Stimulated activated effector memory CD8-positive, alpha-beta T cell treated with anti-CD3 and anti-CD28 coated beads, Interleukin-12 subunit alpha, Interleukin-12 subunit beta, amount 100 ng/mL, for 72 hours (primary cell): Measurements from ENCODE around the gene RAP1GAP2.

Experiments used
- ATAC-seq: fragments of 150-1000 bp; cut with Tn5 transposase; 2 replicates; pipeline ENCODE4 v1.10.0; 2021
- DNase-seq, 2 donors: peaks; one replicate each; pipeline ENCODE4 v3.0.0; 2021 to 2022; ENCODE audit warnings: low spot score in 2 of 2
- H3K27ac Mint-ChIP-seq: one replicate; pipeline ENCODE4 v1.8.0; 2022; ENCODE audit warnings: mild to moderate bottlenecking, mixed read lengths
- H3K36me3 Mint-ChIP-seq: one replicate; pipeline ENCODE4 v1.8.0; 2022; ENCODE audit warnings: mild to moderate bottlenecking, mixed read lengths
- H3K4me1 Mint-ChIP-seq: one replicate; pipeline ENCODE4 v1.8.0; 2022; ENCODE audit warnings: mixed read lengths
- H3K4me3 Mint-ChIP-seq: one replicate; pipeline ENCODE4 v1.8.0; 2022; ENCODE audit warnings: mild to moderate bottlenecking, mixed read lengths
- H3K9me3 Mint-ChIP-seq: one replicate; pipeline ENCODE4 v1.8.0; 2022; ENCODE audit warnings: mixed read lengths

The RAP1GAP2 gene

DNA sequence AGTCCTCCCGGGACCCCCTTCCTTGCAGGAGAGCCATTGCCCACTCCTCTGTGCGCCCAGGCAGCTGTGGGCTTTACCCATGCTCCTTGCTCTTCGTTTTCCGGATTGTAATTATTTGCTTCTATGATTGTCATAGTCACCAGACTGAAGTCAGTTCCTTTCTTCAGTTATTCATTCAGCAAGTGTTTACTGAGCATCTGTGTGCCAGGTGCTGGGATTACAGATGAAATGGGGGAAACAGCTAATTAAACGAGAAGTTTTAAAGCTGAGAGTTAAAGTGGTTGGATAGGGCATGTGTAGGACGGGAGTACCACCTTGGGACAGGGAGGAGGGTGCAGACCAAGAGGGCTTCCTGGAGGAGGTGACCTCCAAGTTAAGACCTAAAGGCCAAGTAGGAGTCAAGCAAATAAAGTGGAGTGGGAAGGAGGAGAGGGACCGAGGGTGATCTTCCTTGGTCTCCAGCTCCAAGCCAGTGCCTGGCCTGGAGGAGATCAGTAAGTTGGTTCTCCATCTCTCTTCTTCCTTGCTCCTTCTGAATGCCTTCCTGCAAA is 140.6 kb downstream of the RAP1GAP2 start:
- peak overlapping the region; percentile 69 for H3K27ac Mint-ChIP-seq
- H3K36me3 Mint-ChIP-seq: peaks cover 6% of the 10 kb centered on the region
- ATAC-seq (no peak), DNase-seq (no peak)
- H3K9me3 Mint-ChIP-seq: no peaks in the 10 kb centered on the region
- H3K4me1 Mint-ChIP-seq: peaks cover 30% of the 10 kb centered on the region
- no peak overlapping the region for H3K4me3 Mint-ChIP-seq

DNA sequence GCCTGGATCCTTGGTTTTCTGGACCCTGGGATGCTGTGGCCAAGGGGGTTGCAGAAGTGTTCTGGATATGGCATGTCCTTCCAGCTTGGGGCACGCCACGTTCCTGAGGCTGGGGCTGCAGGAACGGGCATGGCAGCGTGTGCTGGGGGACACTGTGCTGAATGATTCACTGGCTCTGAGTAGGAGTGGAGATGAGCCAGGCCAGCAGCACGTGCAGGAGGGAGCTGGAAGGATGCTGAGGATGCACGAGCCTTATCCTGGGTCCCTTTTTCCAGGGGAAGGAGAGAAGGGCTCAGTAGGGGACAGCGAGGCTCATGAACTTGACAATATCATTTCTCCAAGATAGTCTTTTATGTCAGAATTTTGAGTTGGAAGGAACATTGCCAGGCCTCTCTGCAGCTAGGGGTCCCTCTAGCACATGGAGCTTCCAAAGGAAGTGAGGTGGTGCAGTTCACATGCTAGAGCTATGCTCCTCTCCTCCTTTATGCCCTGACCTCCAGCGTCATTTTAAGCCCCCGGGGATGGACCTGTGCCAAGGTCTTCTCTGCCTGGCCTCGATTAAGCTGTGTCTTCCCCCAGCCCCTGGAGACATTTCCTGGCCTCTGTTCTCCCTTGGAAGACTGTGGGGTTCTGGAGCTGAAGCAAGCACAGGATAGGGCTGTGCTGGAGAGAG is 141.2 kb downstream of the RAP1GAP2 start:
- no peaks in the 10 kb centered on the region for H3K9me3 Mint-ChIP-seq
- peaks cover 6% of the 10 kb centered on the region for H3K36me3 Mint-ChIP-seq
- H3K4me3 Mint-ChIP-seq: no peak overlapping the region
- H3K4me1 Mint-ChIP-seq: peaks cover 26% of the 10 kb centered on the region
- ATAC-seq: no peak
- no peak for DNase-seq
- peak overlapping the region; percentile 69 for H3K27ac Mint-ChIP-seq

- H3K4me3 Mint-ChIP-seq: no peak overlapping the region
- H3K4me1 Mint-ChIP-seq: peaks cover 33% of the 10 kb centered on the region
- ATAC-seq: no peak
- peaks cover 6% of the 10 kb centered on the region for H3K36me3 Mint-ChIP-seq
- no peaks in the 10 kb centered on the region for H3K9me3 Mint-ChIP-seq
- H3K27ac Mint-ChIP-seq: peak overlapping the region; percentile 37
- DNase-seq: no peak
Observed at GRCh38 chr17:2939714-2940351, 143.6 kb downstream of the RAP1GAP2 start.

- no peak overlapping the region for H3K27ac Mint-ChIP-seq
- DNase-seq: no peak
- H3K36me3 Mint-ChIP-seq: peaks cover 6% of the 10 kb centered on the region
Observed at GRCh38 chr17:2940352-2940751, 144.1 kb downstream of the RAP1GAP2 start.

DNA sequence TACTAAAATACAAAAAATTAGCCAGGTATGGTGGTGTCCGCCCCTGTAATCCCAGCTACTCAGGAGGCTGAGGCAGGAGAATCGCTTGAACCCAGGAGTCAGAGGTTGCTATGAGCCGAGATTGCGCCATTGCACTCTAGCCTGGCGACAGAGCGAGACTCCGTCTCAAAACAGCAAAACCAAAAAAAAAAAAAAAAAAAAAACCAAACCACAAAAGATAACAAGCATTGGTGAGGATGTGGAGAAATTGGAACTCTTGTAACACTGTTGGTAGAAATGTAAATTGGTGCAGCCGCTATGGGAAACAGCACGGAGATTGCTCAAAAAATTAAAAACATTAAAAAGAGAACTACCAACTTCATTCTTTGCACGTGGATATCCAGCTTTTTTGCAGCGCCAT is 147.7 kb downstream of the RAP1GAP2 start:
- H3K9me3 Mint-ChIP-seq: no peaks in the 10 kb centered on the region
- ATAC-seq: no peak
- peaks cover 42% of the 10 kb centered on the region for H3K4me1 Mint-ChIP-seq
- DNase-seq: no peak
- H3K36me3 Mint-ChIP-seq: peaks cover 6% of the 10 kb centered on the region
- H3K27ac Mint-ChIP-seq: no peak overlapping the region
- H3K4me3 Mint-ChIP-seq: no peak overlapping the region

More at GRCh38 chr17:2940352-2940751, 144.1 kb downstream of the RAP1GAP2 start:
- Mint-ChIP-seq H3K4me1 (peaks cover 37% of the 10 kb centered on the region), H3K9me3 (no peaks in the 10 kb centered on the region), H3K4me3 (no peak overlapping the region)
- ATAC-seq: no peak

- ATAC-seq: no peak
- H3K4me3 Mint-ChIP-seq: no peak overlapping the region
- no peak for DNase-seq
- H3K4me1 Mint-ChIP-seq: peaks cover 49% of the 10 kb centered on the region
- no peak overlapping the region for H3K27ac Mint-ChIP-seq
- H3K9me3 Mint-ChIP-seq: no peaks in the 10 kb centered on the region
- H3K36me3 Mint-ChIP-seq: peaks cover 6% of the 10 kb centered on the region
Observed at GRCh38 chr17:2945299-2945698, 149.1 kb downstream of the RAP1GAP2 start.

GRCh38 chr17:2946144-2946543 is 149.9 kb downstream of the RAP1GAP2 start:
- H3K36me3 Mint-ChIP-seq: peaks cover 5% of the 10 kb centered on the region
- no peak overlapping the region for H3K4me3 Mint-ChIP-seq
- no peaks in the 10 kb centered on the region for H3K9me3 Mint-ChIP-seq
- peaks cover 46% of the 10 kb centered on the region for H3K4me1 Mint-ChIP-seq
- H3K27ac Mint-ChIP-seq: no peak overlapping the region
- ATAC-seq: no peak
- DNase-seq: no peak

DNA sequence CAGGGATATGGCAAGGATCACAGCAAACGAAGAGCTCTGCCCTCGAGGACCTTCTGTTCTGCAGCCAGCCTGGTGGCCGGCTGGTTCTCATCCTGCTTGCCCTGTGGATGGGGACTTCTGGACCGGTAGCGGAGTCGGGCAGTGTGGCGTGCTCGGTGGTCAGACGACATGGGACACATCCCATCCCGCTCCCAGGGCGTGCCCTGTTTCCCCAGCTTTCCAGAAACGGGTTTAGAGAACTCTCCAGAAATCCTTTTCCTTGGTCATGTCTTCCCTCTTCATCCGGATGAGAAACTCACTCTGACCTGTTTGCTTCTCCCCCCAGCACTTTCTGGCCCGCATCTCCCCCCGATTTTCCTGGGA is 151.3 kb downstream of the RAP1GAP2 start:
- no peak for ATAC-seq
- Mint-ChIP-seq H3K9me3 (no peaks in the 10 kb centered on the region), H3K27ac (no peak overlapping the region), H3K4me1 (peaks cover 49% of the 10 kb centered on the region), H3K36me3 (no peaks in the 10 kb centered on the region), H3K4me3 (no peak overlapping the region)
- DNase-seq: no peak

- peaks cover 49% of the 10 kb centered on the region for H3K4me1 Mint-ChIP-seq
- no peak overlapping the region for H3K4me3 Mint-ChIP-seq
- no peaks in the 10 kb centered on the region for H3K9me3 Mint-ChIP-seq
- H3K36me3 Mint-ChIP-seq: no peaks in the 10 kb centered on the region
- H3K27ac Mint-ChIP-seq: peak overlapping the region; percentile 68
- ATAC-seq (no peak), DNase-seq (no peak)
Observed at GRCh38 chr17:2947996-2948550, 151.8 kb downstream of the RAP1GAP2 start.

DNA sequence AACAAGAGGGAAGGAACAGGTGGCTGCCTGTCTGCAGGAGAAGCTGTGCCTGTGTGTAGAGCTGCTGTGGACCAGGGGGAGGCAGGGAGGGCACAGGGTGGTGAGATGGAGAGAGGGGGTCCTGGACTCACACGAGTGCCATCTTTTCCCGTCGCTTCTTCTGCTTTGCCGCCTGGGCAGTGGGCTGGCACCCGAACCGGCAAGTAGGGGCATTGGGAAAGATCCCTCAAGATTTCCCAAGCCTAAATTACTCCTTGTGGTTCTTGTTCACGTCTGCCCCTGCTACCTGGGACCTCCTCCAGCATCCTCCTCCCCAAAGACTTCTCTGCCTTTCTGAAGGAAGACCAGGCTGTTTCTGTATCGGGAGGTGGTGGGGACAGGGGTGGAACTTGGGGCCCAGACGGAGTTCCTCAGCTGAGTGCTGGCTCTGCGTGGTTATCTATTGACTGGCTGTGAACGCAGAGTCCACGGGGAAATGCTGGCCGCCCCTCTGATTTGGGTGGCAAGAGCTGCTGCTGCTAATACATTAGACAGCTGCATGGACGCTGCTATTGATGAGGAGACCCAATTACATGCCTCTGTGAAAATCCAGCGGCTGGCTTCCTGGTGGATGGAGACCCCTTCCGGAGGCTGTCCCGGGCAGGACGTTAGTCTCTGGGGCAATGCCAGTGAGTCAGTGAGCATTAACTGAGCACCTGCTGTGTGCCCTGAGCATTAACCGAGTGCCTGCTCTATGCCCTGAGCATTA is 152.7 kb downstream of the RAP1GAP2 start:
- no peak for DNase-seq
- ATAC-seq: no peak
- peak overlapping the region; percentile 68 for H3K27ac Mint-ChIP-seq
- H3K9me3 Mint-ChIP-seq: no peaks in the 10 kb centered on the region
- H3K4me1 Mint-ChIP-seq: peaks cover 43% of the 10 kb centered on the region
- H3K4me3 Mint-ChIP-seq: no peak overlapping the region
- no peaks in the 10 kb centered on the region for H3K36me3 Mint-ChIP-seq

- Mint-ChIP-seq H3K36me3 (no peaks in the 10 kb centered on the region), H3K27ac (peak overlapping the region; percentile 45), H3K4me1 (peaks cover 43% of the 10 kb centered on the region), H3K4me3 (no peak overlapping the region), H3K9me3 (no peaks in the 10 kb centered on the region)
- ATAC-seq: no peak
- no peak for DNase-seq
Observed at GRCh38 chr17:2949469-2950044, 153.3 kb downstream of the RAP1GAP2 start.

DNA sequence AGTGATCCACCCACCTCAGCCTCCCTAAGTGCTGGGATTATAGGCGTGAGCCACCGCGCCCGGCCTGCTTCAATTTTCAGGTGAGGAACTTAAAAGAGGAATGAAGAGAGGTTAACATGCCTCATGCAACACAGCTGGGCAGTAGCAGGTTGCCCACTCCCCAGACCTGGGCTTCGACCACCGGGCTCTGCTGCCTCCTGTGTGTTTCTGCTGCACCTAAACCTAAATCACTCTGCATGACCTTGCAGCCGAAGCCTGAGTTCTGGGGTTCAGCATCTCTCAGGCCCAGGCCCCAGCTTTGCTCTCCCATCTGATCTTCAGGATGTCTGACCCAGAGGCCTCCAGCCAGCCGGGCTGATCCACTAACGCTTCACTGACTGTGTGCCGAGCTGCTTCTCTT is 154.6 kb downstream of the RAP1GAP2 start:
- DNase-seq (no peak), ATAC-seq (no peak)
- Mint-ChIP-seq H3K4me1 (peaks cover 49% of the 10 kb centered on the region), H3K4me3 (no peak overlapping the region), H3K36me3 (no peaks in the 10 kb centered on the region), H3K9me3 (no peaks in the 10 kb centered on the region), H3K27ac (no peak overlapping the region)

- ATAC-seq (no peak), DNase-seq (no peak)
- H3K4me3 Mint-ChIP-seq: no peak overlapping the region
- H3K27ac Mint-ChIP-seq: no peak overlapping the region
- H3K36me3 Mint-ChIP-seq: no peaks in the 10 kb centered on the region
- no peaks in the 10 kb centered on the region for H3K9me3 Mint-ChIP-seq
- peaks cover 49% of the 10 kb centered on the region for H3K4me1 Mint-ChIP-seq
Observed at GRCh38 chr17:2952174-2952845, 156.1 kb downstream of the RAP1GAP2 start.

DNA sequence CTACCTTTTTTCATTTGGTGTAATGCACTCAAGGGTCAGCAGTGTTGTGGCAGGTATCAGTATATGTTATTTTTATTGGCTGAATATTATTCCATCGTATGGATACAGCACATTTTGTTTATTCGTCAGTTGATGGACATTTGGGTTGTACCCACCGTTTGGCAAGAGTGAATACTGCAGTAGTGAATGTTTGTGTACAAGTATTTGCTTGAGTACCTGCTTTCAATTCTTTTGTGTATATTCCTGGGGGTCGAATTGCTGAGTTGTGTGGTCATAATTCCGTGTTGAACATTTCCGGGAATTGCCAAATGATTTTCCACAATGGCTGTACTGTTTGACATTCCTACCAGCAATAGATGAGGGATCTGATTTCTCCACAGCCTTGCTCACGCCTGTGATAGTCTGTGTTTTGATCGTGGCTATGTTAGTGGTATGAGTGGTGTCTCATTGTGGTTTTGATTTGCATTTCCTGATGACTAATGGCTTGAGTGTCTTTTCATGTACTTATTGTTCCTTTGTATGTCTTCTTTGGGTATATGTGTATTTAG is 158.7 kb downstream of the RAP1GAP2 start:
- H3K27ac Mint-ChIP-seq: peak overlapping the region; percentile 8
- DNase-seq (no peak), ATAC-seq (peak; percentile 82)
- H3K4me1 Mint-ChIP-seq: peaks cover 30% of the 10 kb centered on the region
- H3K9me3 Mint-ChIP-seq: no peaks in the 10 kb centered on the region
- no peaks in the 10 kb centered on the region for H3K36me3 Mint-ChIP-seq
- H3K4me3 Mint-ChIP-seq: peak overlapping the region; percentile 8
